ENCODE measurements around the gene ACTR5.

ACTR5 gene

DNA sequence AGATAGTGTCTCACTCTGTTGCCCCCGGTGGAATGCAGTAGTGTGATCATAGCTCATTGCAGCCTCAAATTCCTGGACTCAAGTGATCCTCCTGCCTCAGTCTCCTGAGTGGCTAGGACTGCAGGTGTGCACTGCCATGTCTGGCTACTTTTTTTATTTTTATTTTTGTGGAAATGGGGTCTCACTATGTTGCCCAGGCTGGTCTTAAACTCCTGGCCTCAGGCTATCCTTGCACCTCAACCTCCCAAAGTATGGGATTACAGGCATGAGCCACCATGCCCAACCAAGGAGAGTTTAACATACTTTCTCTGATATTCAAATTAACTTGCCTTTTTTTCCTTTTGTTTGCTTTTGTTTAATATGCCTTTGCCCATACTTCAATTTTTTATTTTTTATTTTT, 10.4 kb upstream of the ACTR5 start:
- TF ChIP-seq, protein P1, sequence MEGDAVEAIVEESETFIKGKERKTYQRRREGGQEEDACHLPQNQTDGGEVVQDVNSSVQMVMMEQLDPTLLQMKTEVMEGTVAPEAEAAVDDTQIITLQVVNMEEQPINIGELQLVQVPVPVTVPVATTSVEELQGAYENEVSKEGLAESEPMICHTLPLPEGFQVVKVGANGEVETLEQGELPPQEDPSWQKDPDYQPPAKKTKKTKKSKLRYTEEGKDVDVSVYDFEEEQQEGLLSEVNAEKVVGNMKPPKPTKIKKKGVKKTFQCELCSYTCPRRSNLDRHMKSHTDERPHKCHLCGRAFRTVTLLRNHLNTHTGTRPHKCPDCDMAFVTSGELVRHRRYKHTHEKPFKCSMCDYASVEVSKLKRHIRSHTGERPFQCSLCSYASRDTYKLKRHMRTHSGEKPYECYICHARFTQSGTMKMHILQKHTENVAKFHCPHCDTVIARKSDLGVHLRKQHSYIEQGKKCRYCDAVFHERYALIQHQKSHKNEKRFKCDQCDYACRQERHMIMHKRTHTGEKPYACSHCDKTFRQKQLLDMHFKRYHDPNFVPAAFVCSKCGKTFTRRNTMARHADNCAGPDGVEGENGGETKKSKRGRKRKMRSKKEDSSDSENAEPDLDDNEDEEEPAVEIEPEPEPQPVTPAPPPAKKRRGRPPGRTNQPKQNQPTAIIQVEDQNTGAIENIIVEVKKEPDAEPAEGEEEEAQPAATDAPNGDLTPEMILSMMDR (IDR thresholded peaks at IDR 0.05): no peak
- no peak overlapping the region for H3K4me3 ChIP-seq
- H3K27ac ChIP-seq: no peak overlapping the region
- DNase-seq (ENCODE audit: low spot score): no peak

DNA sequence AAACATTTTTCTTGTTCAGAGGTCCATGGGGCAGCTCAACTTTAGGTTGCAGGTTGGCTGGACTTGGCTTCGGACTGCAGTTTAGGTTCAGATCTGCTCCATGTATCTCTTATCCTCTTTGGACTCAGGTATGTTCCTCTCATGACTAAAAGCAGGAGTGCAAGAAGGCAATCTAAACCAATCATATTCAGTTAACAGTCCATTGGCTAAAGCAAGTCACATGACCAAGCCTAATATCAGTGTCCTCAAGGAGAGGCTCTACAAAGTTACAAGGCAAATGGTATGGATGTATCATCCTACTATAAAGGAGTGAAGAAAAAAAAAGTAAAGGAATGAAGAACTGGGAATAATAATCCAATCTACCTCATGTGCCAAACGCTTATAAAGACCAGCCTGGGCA, 2.5 kb upstream of the ACTR5 start:
- Histone ChIP-seq H3K27ac (no peak overlapping the region), H3K4me3 (no peak overlapping the region)
- TF ChIP-seq, protein P1 (IDR thresholded peaks at IDR 0.05): no peak
- no peak for DNase-seq (ENCODE audit: low spot score)

DNA sequence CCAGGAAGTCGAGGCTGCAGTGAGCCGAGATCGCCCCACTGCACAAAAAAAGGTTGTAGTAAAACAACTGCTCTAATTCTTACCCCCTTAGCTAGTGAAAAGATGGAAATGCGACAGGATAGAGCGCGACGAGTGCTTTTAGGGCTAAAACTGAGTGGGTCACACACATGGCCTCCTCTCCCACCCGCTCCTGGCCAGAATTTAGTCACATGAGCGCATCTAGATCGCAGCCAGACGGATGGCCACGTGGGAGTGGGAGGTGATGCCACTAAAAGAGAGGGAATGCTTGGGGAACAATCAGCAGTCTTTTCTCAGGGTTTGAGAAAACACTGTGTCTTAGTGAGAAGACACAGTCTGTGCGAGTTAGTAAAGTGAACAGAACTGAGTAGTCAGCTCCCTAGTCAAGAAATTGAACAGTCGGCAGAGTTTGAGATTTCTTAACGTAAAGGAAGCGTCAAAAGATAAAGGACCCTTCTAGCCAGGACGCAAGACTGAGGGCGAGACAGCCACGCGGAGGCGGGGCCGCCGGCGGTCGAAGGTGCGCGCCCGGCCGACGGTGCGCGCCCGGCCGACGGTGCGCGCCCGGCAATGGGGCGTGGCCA, 664 bp upstream of the ACTR5 start:
- TF ChIP-seq, protein P1 (IDR thresholded peaks at IDR 0.05): no peak
- Histone ChIP-seq H3K4me3 (peak overlapping the region; percentile 86), H3K27ac (peak overlapping the region; percentile 88 to 93)
- no peak for DNase-seq (ENCODE audit: low spot score)

DNA sequence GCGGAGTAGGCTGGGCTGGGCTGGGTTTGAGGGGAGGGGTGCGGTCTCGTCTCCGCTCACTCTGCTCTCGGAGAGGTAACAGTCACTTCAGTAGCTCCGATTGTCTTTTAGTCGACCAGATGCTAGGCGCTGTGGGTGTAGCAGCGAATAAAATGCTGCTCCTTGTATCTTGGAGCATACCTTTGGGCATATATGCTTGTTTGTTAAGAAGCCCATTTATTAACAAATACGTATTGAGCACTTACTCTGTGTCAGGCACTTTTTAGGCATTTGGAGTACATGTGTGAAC, 545 bp downstream of the ACTR5 start:
- Histone ChIP-seq H3K4me3 (peak overlapping the region; percentile 86), H3K27ac (peak overlapping the region; percentile 88 to 93)
- TF ChIP-seq, protein P1 (IDR thresholded peaks at IDR 0.05): no peak
- no peak for DNase-seq (ENCODE audit: low spot score)

DNA sequence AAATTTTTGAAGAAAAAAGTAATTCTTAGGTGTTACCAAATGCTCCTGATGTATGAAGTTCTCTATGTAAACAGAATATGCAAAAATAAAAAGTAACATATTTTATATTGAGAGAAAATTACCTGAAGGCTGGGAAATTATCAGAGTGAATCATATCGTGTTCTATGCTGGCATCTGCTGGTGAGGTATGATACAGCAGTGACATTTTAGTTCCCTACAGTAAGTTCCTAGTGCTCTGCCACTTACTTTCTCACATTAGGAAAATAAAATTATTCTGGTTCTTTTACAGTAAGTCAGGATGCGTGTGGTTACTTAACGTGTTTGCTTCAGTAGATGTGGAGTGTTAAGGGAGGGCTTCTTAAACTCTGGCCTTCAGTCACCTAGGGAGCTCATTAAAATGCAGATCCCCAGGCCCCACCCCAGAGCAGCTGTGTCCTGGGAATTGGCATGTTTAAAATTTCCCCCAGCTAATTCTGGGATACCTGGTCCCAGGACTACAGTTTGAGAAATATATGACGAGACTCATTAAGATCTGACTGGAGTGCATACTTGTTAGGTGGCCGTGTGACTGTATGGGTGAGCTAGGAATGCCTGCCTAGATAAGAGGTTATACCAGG, 3.2 kb downstream of the ACTR5 start:
- Histone ChIP-seq H3K27ac (no peak overlapping the region), H3K4me3 (no peak overlapping the region)
- no peak for DNase-seq (ENCODE audit: low spot score)
- TF ChIP-seq, protein P1 (IDR thresholded peaks at IDR 0.05): peak; percentile 45

DNA sequence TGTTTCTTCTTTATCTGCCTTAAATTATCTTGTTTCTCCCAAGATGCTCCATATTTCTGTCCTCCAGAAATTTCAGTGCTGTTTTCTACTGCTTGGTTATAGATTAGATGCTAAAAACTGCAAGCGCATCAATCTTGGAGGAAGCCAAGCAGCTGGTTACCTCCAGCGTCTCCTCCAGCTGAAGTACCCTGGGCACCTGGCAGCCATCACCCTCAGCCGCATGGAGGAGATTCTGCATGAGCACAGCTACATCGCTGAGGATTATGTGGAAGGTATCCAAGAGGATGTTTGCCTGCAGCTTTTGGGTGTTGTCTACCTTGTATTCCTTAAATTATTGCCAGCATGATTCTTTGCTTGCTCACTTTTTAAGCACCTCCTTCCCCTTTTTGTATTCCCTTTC, 3.8 kb downstream of the ACTR5 start:
- Histone ChIP-seq H3K4me3 (no peak overlapping the region), H3K27ac (no peak overlapping the region)
- TF ChIP-seq, protein P1 (IDR thresholded peaks at IDR 0.05): no peak
- no peak for DNase-seq (ENCODE audit: low spot score)

DNA sequence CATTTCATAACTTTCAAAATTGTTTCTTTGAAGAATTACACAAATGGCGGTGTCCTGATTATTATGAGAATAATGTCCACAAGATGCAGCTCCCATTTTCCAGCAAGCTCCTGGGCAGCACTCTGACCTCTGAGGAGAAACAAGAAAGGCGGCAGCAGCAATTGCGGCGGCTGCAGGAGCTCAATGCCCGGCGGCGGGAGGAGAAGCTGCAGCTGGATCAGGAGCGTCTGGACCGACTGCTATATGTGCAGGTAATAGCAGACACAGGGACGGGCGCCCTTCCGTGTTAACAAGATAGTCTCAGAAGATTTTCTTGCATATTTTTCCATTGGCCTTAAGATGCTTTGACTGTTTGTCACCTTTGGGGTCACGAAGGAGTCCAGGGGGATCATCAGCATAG, 6.7 kb downstream of the ACTR5 start:
- no peak for DNase-seq (ENCODE audit: low spot score)
- TF ChIP-seq, protein P1 (IDR thresholded peaks at IDR 0.05): no peak
- H3K4me3 ChIP-seq: no peak overlapping the region
- H3K27ac ChIP-seq: no peak overlapping the region
